IMR-90 (cell line): ENCODE measurements around the gene USP4. TPM values are rescaled to one million over a fixed set of nuclear protein-coding genes. Genes with fewer than 3 reads are reported as not detected.

Experiments
- ATAC-seq: fragments of 200-7000 bp; cut with Tn5 transposase; 2 replicates; pipeline ENCODE4 v1.9.1; 2020; ENCODE audit warnings: low read depth, mild to moderate bottlenecking, moderate library complexity
- BruUV-seq: library from RNA; stranded (reverse); fragments of 400-500 nt; replicated peaks from 2 replicates; lab custom pipeline; 2021; lab: Mats Ljungman, UMichigan
- CTCF ChIA-PET: fragments of 300-600 bp; formaldehyde crosslinking; extraction: SDS; loops from one replicate; lab custom pipeline; 2021; ENCODE audit warnings: antibody characterized with exemption; lab: Yijun Ruan, JAX
- POLR2A ChIA-PET: fragments of 300-600 bp; sonication (Branson Sonifier 250); formaldehyde crosslinking; loops from one replicate; lab custom pipeline; 2022; ENCODE audit warnings: antibody characterized with exemption; ENCODE audit not compliant: unreplicated experiment; lab: Charles Lee
- DNase-seq: peaks from one replicate; pipeline ENCODE4 v3.0.0; 2013
- H2AFZ ChIP-seq: replicated peaks from 2 replicates; pipeline ENCODE3; 2013; ENCODE audit warnings: low read length, mild to moderate bottlenecking; ENCODE audit not compliant: poor library complexity
- H2AK5ac ChIP-seq: 2 replicates; pipeline ENCODE4 v1.6.1; 2013; ENCODE audit warnings: low read depth, low read length, inconsistent platforms
- H2AK9ac ChIP-seq: replicated peaks from 2 replicates; pipeline ENCODE3; 2013; ENCODE audit warnings: mild to moderate bottlenecking, low read depth, low read length, moderate library complexity; ENCODE audit not compliant: poor library complexity
- H2BK120ac ChIP-seq: 2 replicates; pipeline ENCODE4 v1.6.1; 2013; ENCODE audit warnings: low read depth, low read length, inconsistent platforms
- H2BK15ac ChIP-seq: 3 replicates; pipeline ENCODE4 v1.6.1; 2013; ENCODE audit warnings: low read depth, low read length, inconsistent platforms
- H2BK20ac ChIP-seq: 2 replicates; pipeline ENCODE4 v1.6.1; 2013; ENCODE audit warnings: low read depth, mild to moderate bottlenecking, inconsistent platforms, low read length, moderate library complexity
- H2BK5ac ChIP-seq: 2 replicates; pipeline ENCODE4 v1.6.1; 2013; ENCODE audit warnings: mild to moderate bottlenecking, low read depth, low read length, inconsistent platforms; ENCODE audit not compliant: poor library complexity, severe bottlenecking
- H3K14ac ChIP-seq: replicated peaks from 2 replicates; pipeline ENCODE4 v1.6.1; 2013; ENCODE audit warnings: low read depth, low read length, inconsistent platforms
- H3K18ac ChIP-seq: 2 replicates; pipeline ENCODE4 v1.6.1; 2013; ENCODE audit warnings: low read depth, low read length, control low read depth
- H3K23ac ChIP-seq: 2 replicates; pipeline ENCODE4 v1.6.1; 2013; ENCODE audit warnings: low read depth, low read length, inconsistent platforms
- H3K27ac ChIP-seq: 2 replicates; pipeline ENCODE4 v1.5.1; 2013; ENCODE audit warnings: mild to moderate bottlenecking, control low read depth, low read length; ENCODE audit not compliant: insufficient read depth
- H3K27me3 ChIP-seq: 2 replicates; pipeline ENCODE4 v1.6.1; 2013; ENCODE audit warnings: low read length; ENCODE audit not compliant: control insufficient read depth, insufficient read depth
- H3K36me3 ChIP-seq: 2 replicates; pipeline ENCODE4 v1.6.1; 2013; ENCODE audit warnings: low read length, mixed read lengths; ENCODE audit not compliant: control insufficient read depth, insufficient read depth
- H3K4ac ChIP-seq: 2 replicates; pipeline ENCODE4 v1.6.1; 2013; ENCODE audit warnings: low read depth, low read length, inconsistent platforms
- H3K4me1 ChIP-seq: 2 replicates; pipeline ENCODE4 v1.6.1; 2013; ENCODE audit warnings: low read length, mixed read lengths; ENCODE audit not compliant: control insufficient read depth, insufficient read depth
- H3K4me2 ChIP-seq: 2 replicates; pipeline ENCODE4 v1.6.1; 2013; ENCODE audit warnings: low read depth, mild to moderate bottlenecking, control low read depth, low read length, moderate library complexity
- H3K4me3 ChIP-seq: 2 replicates; pipeline ENCODE4 v1.5.1; 2013; ENCODE audit warnings: low read depth, mild to moderate bottlenecking, control low read depth, low read length, moderate library complexity; ENCODE audit not compliant: insufficient read depth
- H3K56ac ChIP-seq: 2 replicates; pipeline ENCODE4 v1.6.1; 2013; ENCODE audit warnings: low read length, inconsistent platforms; ENCODE audit not compliant: insufficient read depth; ENCODE audit errors: extremely low read depth
- H3K79me1 ChIP-seq, 2 experiments: 2 replicates each; pipeline ENCODE4 v1.6.1; 2013; ENCODE audit warnings: low read length in 2 of 2, inconsistent platforms in 1 of 2, low read depth in 1 of 2
- H3K9ac ChIP-seq: 2 replicates; pipeline ENCODE4 v1.6.1; 2013; ENCODE audit warnings: low read depth, low read length, control low read depth
- H3K9me1 ChIP-seq: 2 replicates; pipeline ENCODE4 v1.6.1; 2013; ENCODE audit warnings: low read length, inconsistent platforms; ENCODE audit not compliant: insufficient read depth
- H3K9me3 ChIP-seq: 2 replicates; pipeline ENCODE4 v1.6.1; 2013; ENCODE audit warnings: low read length; ENCODE audit not compliant: control insufficient read depth, insufficient read depth
- H4K20me1 ChIP-seq: 2 replicates; pipeline ENCODE4 v1.6.1; 2013; ENCODE audit warnings: low read length, inconsistent platforms; ENCODE audit not compliant: insufficient read depth
- H4K5ac ChIP-seq: 2 replicates; pipeline ENCODE4 v1.6.1; 2013; ENCODE audit warnings: mild to moderate bottlenecking, low read depth, low read length, control low read depth
- H4K8ac ChIP-seq, 2 experiments: 2 replicates each; pipeline ENCODE4 v1.6.1; 2013; ENCODE audit warnings: low read depth in 2 of 2, low read length in 2 of 2, control low read depth in 1 of 2, inconsistent platforms in 1 of 2
- H4K91ac ChIP-seq: 2 replicates; pipeline ENCODE4 v1.6.1; 2013; ENCODE audit warnings: low read depth, low read length, inconsistent platforms; ENCODE audit not compliant: insufficient read depth
- CHD1 ChIP-seq: IDR thresholded peaks from 2 replicates; pipeline ENCODE4 v1.6.1; 2012; ENCODE audit warnings: low read depth, low read length, improper control_type of control experiment
- CTCF ChIP-seq: conservative IDR thresholded peaks from 2 replicates; pipeline ENCODE4 v1.5.1; 2012; ENCODE audit warnings: mild to moderate bottlenecking, low read depth, low read length, improper control_type of control experiment
- ELK1 ChIP-seq: fragments of 150-350 bp; IDR thresholded peaks from 2 replicates; pipeline ENCODE4 v1.6.1; 2016; ENCODE audit warnings: low read depth, mild to moderate bottlenecking, low read length, moderate library complexity, borderline replicate concordance
- NFE2L2 ChIP-seq: fragments of 150-350 bp; IDR thresholded peaks from 2 replicates; pipeline ENCODE4 v1.6.1; 2016; ENCODE audit warnings: low read depth, mild to moderate bottlenecking, low read length
- RCOR1 ChIP-seq: IDR thresholded peaks from 2 replicates; pipeline ENCODE4 v1.6.1; 2012; ENCODE audit warnings: mild to moderate bottlenecking, low read length, improper control_type of control experiment; ENCODE audit not compliant: insufficient replicate concordance
- RFX5 ChIP-seq: IDR thresholded peaks from 2 replicates; pipeline ENCODE4 v1.8.0; 2012; ENCODE audit warnings: low read depth, mild to moderate bottlenecking, low read length, moderate library complexity
- SMC3 ChIP-seq: fragments of 150-350 bp; IDR thresholded peaks from 2 replicates; pipeline ENCODE4 v1.6.1; 2016; ENCODE audit warnings: low read depth, mild to moderate bottlenecking, antibody characterized with exemption, low read length, moderate library complexity
- USF2 ChIP-seq: fragments of 150-350 bp; IDR thresholded peaks from 2 replicates; pipeline ENCODE4 v1.6.1; 2017; ENCODE audit warnings: mild to moderate bottlenecking, antibody characterized with exemption, low read length, low read depth
- WGBS, 2 experiments: methylation state at CpG; one replicate each; pipeline versions ENCODE4 v1.1.5 to v1.1.7; 2013; ENCODE audit warnings: missing lambda C conversion rate in 2 of 2; ENCODE audit not compliant: insufficient read length in 1 of 2; ENCODE audit errors: extremely low coverage in 2 of 2; 5-methylcytosine and 5-hydroxymethylcytosine counted together
- dilution Hi-C: fragments of 300-500 bp; cut with HindIII; formaldehyde crosslinking; loops from one replicate; pipeline ENCODE4 v1.14.3; 2018; ENCODE audit warnings: low sequenced_read_pairs; ENCODE audit not compliant: unreplicated experiment
- in situ Hi-C: fragments of 300-500 bp; cut with MboI; formaldehyde crosslinking; loops from 3 replicates; pipeline ENCODE4 v1.14.3; 2019; ENCODE audit warnings: low sequenced_read_pairs, inconsistent platforms, mixed read lengths
- intact Hi-C: fragments of 100-400 bp; cut with micrococcal nuclease; formaldehyde crosslinking; loops from 2 replicates; pipeline ENCODE4 v1.10.0; 2022
- polyA plus RNA-seq, 3 experiments: library from polyadenylated mRNA; depleted of rRNA; stranded (reverse); fragments of >200 nt; gene quantifications; 2 replicates each; pipeline ENCODE4 v1.2.3, GENCODE V29; 2012; ENCODE audit warnings: low replicate concordance in 1 of 3
- total RNA-seq: library from RNA; depleted of rRNA; stranded (reverse); fragments of >200 nt; gene quantifications from 2 replicates; pipeline ENCODE4 v1.2.3, GENCODE V29; 2012

Gene USP4
- total and polyA plus RNA-seq, 2 of the 4 experiments (the other 2 are of a cell fraction), result 29.9 to 42.3 TPM

GRCh38 chr3:49329186-49329585, 10.7 kb downstream of the USP4 start:
- dilution Hi-C loops, result no loop called here

More at GRCh38 chr3:49329186-49329585, 10.7 kb downstream of the USP4 start:
- no CpG with 5 or more reads among the region's 4 CpGs for WGBS, 2 experiments
- BruUV-seq, result no TSS peak
- Histone ChIP-seq H3K4me2 (no peak overlapping the region), H3K79me1 (peaks cover 23 to 51% of the 10 kb centered on the region in 2 experiments; a peak in 3 of 4 replicates), H3K36me3 (peaks cover 50% of the 10 kb centered on the region), H3K18ac (no peak overlapping the region), H2BK5ac (no peak overlapping the region), H3K9ac (no peak overlapping the region), H3K23ac (no peak overlapping the region), H3K4me1 (peaks cover 2% of the 10 kb centered on the region; the same call in 1 of the 2 replicates), H4K5ac (no peak overlapping the region), H2AK5ac (no peak overlapping the region), H3K27ac (no peak overlapping the region), H3K56ac (no peak overlapping the region), H2AK9ac (no peak overlapping the region), H2BK20ac (no peak overlapping the region), H4K91ac (no peak overlapping the region), H3K9me3 (no peaks in the 10 kb centered on the region), H2BK15ac (no peak overlapping the region), H3K4ac (no peak overlapping the region), H3K9me1 (peaks cover 7% of the 10 kb centered on the region; the same call in 1 of the 2 replicates), H4K20me1 (no peaks in the 10 kb centered on the region; the same call in 1 of the 2 replicates), H3K4me3 (no peak overlapping the region), H3K14ac (no peak overlapping the region), H4K8ac (no peak overlapping the region), H3K27me3 (no peaks in the 10 kb centered on the region), H2BK120ac (no peak overlapping the region), H2AFZ (no peak overlapping the region)
- no peak for TF ChIP-seq RCOR1
- TF ChIP-seq ELK1, result no peak
- no peak for TF ChIP-seq RFX5
- no peak for TF ChIP-seq CHD1
- no peak for TF ChIP-seq USF2
- no peak for TF ChIP-seq NFE2L2
- no peak for TF ChIP-seq SMC3
- no peak for TF ChIP-seq CTCF
- no peak for ATAC-seq
- in situ Hi-C loops (no loop called here), intact Hi-C loops (no loop called here)
- peak; percentile 46 for DNase-seq
- ChIA-PET POLR2A (no interaction called here), CTCF (no interaction called here)
